AG10803 (cell line): ENCODE data around the gene TP53I3.
"Not testable (repeated sequence)": the region's sequence is repeated elsewhere in the genome, so short reads cannot be mapped to it uniquely, and the experiment has no call there.

Experiments used
- DNase-seq: peaks from one replicate; pipeline ENCODE4 v3.0.0; 2010; ENCODE audit warnings: low read depth
- H3K4me3 ChIP-seq: 2 replicates; pipeline ENCODE4 v1.5.1; 2011; ENCODE audit warnings: mild to moderate bottlenecking, low read length, control low read depth
- CTCF ChIP-seq: conservative IDR thresholded peaks from 2 replicates; pipeline ENCODE4 v1.5.1; 2011; ENCODE audit warnings: mild to moderate bottlenecking, low read length, control low read depth, inconsistent platforms

Gene TP53I3

GRCh38 chr2:24122366-24123194 lies 37.9 kb upstream of the TP53I3 start:
- DNase-seq, result no peak
- no peak for TF ChIP-seq CTCF
- peak overlapping the region; percentile 83 for H3K4me3 ChIP-seq

- H3K4me3 ChIP-seq, result no peak overlapping the region
- no peak for DNase-seq
- TF ChIP-seq CTCF, result no peak
Measured at GRCh38 chr2:24121469-24121868, 36.8 kb upstream of the TP53I3 start.

- DNase-seq, result no peak
- no peak overlapping the region for H3K4me3 ChIP-seq
- no peak for TF ChIP-seq CTCF
Measured at GRCh38 chr2:24121066-24121465, 36.4 kb upstream of the TP53I3 start.

GRCh38 chr2:24117902-24118301 lies 33.3 kb upstream of the TP53I3 start:
- no peak for DNase-seq
- no peak overlapping the region for H3K4me3 ChIP-seq
- TF ChIP-seq CTCF, result no peak

GRCh38 chr2:24115057-24115456 lies 30.4 kb upstream of the TP53I3 start:
- H3K4me3 ChIP-seq, result no peak overlapping the region
- DNase-seq, result peak; percentile 57
- TF ChIP-seq CTCF, result no peak

- no peak overlapping the region for H3K4me3 ChIP-seq
- TF ChIP-seq CTCF, result no peak
- peak; percentile 59 for DNase-seq
Measured at GRCh38 chr2:24111407-24111901, 26.8 kb upstream of the TP53I3 start.

GRCh38 chr2:24110660-24111303 lies 26.1 kb upstream of the TP53I3 start:
- DNase-seq, result no peak

GRCh38 chr2:24109431-24109830 lies 24.8 kb upstream of the TP53I3 start:
- not testable (repeated sequence) for DNase-seq, H3K4me3 ChIP-seq

More at GRCh38 chr2:24110660-24111303, 26.1 kb upstream of the TP53I3 start:
- no peak overlapping the region for H3K4me3 ChIP-seq
- no peak for TF ChIP-seq CTCF
